GM21723 (cell line): ENCODE measurements around the gene IL17B.

ENCODE experiments used
- ATAC-seq: cut with Tn5 transposase; IDR thresholded peaks from one replicate; pipeline ENCODE4 v1.9.1; 2021; ENCODE audit warnings: mild to moderate bottlenecking, moderate library complexity; ENCODE audit not compliant: unreplicated experiment

Gene IL17B

DNA sequence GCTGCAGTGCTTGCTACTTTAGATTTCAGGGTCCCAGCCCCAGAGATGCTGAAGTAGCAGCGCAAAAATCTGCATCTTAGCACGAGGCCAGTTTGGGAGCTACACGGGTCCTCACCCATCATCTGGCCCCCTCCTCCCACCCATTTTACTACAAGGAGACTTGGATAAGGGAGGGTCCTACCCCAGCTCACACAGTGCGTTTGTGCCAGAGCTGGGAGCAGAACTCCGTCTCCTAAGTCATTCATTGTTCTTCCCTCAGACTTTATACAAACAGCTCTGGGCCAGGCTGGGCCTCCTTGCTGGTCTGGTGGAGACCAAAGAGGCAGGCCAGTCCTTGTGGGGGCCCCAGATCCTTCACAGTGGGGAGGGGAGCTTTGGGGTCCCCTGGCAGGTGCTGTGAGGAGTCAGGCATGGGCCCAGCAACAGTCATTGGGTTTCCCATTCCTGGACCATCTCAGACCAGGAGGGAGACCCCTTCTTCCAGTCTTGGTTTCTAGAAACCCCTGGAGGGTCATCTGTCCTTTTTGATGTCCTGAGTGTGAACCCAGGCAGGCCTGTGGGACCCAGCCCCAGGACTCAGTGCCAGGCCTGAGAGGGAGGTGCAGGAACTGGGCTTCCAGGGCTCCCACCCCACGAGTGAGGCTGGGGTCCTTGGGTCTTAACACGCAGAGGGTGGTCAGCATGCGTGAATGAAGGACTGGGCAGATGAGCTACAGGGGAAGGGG lies 2.3 kb upstream of the IL17B start:
- ATAC-seq = no peak

DNA sequence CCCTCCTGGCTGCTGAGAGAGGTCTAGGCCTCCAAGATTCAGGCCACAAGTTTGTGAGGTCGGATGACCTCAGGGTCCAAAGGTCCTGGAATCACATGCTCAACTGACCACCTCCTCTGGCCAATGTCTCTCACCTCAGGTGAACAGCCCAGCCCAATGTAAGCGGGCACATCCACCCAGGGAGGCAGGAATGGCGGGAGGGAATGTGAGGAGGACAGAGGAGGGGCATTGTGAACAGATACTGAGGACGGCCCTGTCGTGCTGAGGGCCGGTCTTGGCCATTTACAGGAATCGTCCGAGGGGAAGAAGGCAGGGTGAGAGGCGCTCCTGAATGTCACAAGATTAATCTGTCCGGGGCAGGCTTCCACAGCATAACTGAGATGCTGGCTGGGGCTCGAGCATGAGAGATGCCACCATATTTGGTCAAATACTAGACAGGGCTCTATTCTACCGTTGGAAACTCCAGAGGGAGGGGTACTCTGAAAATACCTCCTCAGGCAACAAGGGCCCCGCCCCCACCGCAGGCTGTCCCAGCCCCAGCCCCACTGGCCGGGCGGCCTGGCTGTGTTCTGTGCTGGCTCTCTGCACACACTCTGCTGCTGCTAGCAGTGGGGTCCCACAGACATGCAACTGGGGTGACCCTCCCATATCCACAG lies 1.5 kb upstream of the IL17B start:
- no peak for ATAC-seq

DNA sequence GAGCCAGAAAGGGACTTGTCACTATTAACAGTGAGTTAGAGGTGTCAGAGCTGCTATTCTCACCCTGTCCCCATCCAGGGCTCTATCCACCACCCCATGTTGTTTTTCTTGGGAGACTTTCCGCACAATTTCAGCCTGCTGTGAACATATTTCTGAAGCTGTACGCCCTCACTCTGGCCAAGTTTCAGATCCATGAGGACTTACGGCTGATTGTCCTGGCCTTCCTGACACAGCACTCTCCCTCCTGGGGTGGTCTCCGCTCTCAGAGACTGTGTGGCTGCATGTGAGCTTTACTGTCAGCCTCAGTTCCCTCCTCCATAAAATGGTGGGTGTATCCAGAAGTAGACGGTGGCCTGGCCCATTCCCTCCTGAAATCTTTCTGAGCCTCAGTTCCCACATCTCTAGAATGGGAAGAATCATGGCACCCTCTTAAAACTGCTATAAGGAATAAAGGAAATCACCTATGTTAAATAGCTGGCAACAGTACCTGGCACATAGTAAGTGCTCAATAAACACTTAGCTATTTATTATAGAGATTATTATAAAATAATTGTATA lies 804 bp upstream of the IL17B start:
- ATAC-seq = no peak

DNA sequence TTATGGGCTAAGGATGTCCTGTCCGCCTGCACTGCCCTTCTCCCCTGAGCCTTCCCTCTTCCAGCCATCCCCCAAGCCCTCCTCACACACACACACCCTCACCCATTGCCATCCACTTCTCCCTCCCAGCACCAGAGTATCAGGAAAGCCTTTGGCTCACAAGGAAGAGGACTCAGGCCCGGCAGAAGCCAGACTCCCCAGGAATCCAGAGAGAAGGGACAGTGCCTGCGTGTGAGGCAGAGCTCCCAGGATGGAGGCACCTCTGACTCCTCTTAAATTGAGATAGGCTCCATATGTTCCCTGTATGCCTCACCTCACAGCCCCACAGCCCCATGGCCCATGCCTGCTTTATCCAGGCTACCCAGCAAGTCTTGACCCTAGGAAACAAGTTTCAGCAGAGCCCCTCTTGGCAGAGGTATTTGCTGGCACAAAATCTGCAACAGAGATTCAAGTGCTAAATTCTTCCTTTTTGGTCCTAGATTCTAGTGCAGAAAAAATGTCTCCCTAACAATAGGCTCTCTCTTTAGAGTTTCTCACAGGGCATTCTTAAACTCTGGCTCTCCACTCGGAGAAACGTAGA lies 761 bp downstream of the IL17B start:
- no peak for ATAC-seq

DNA sequence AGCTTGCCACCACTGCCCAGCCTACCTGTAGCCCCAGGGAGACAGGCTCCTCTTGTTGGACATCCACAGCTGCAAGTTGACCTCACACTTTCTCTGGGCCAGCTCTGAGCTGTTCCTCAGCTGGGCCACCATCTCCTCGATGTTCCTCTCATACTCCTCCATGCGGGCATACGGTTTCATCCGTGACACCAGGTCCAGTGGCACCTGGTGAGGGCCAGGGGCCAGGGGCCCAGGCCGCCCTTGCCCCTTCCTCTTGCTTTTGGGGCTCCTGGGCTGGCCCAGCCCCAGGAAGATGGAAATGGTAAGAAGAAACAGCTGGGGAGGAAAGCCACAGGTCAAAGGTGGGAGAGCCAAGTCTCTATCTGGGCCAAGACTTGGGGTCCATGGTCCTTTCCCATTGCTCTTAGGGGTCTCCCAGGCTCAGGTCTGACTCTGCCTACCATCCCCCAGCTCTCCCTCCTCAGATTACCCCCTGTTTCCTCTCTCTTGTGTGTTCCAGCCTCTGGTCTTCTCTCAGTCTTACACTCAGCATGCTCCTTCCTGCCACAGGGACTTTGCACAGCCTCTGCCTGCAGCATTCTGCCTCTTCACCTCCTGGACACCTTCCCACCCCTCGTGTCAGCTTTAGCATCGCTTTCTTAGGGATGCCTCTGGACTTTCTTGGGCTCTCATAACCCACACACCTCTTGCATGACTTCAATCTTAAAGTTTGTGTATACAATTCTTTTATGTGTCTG lies 2.2 kb downstream of the IL17B start:
- ATAC-seq = no peak

DNA sequence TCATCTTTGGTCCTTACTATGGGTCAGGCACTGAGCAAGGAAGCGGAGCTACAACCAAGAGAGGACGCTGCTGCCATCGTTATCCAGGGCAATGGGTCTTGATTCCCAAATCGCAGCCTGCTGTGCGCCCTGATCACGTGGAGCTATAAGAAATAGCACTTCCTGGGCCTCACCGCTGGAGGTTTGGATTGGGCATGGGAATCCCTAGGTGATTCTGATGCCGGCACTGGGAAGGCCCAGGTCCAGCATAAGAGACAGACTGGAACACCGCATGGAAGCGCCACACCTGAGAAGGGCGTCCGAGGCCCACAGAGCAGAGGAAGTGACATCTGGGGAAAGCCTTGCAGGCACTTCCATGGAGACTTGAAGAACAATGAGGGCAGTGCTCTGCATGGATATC lies 3.0 kb downstream of the IL17B start:
- no peak for ATAC-seq

DNA sequence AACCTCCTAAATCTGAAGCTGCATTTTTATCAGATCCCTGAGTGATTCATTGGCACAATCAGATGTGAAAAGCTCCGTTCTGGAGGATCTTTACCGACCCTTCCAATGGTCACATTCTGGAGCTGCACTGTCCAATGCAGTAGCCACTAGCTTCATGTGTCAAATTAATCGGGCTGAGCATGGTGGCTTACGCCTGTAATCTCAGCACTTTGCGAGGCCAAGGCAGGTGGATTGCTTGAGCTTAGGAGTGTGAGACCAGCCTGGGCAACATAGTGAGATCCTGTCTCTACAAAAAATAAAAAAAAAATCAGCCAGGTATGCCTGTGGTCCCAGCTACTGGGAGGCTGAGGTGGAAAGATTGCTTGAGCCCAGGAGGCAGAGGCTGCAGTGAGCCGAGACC lies 3.7 kb downstream of the IL17B start:
- ATAC-seq = no peak

DNA sequence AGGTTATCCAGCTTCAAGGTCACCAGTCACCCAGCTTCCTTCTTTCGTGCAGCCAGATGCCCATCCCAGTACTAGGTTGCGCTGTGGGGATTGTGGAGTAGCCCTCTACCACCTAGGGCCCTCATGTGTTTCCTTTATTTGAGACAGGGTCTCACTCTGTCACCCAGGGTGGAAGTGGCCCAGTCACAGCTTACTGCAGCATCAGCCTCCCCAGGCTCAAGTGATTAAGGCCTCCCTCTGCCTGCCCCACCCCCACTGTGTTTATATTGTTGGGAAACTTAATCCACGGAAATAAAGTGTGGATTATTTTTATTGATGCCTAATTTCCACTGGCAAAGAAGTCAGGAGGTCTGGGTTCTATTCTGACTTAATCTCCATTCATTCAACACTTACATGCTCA lies 4.3 kb downstream of the IL17B start:
- no peak for ATAC-seq

DNA sequence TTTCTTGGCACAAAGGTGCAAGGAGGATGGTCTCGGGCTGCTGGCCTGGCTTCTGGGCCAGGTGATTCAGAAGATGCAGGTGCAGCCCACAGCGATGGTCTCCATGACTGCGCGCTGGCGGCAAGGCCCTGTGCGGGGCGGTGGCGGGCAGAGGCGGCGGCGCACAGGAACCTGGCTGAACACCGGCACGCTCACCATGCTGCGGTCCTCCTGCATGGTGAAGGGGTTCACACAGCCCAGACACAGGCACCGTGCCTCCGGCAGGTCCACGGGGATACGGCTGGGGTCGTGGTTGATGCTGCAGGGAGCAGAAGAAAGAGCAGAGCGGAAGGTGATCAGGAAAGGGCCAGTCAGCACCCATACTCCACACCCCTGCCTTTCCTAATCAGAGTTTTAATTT lies 4.8 kb downstream of the IL17B start:
- ATAC-seq = no peak

DNA sequence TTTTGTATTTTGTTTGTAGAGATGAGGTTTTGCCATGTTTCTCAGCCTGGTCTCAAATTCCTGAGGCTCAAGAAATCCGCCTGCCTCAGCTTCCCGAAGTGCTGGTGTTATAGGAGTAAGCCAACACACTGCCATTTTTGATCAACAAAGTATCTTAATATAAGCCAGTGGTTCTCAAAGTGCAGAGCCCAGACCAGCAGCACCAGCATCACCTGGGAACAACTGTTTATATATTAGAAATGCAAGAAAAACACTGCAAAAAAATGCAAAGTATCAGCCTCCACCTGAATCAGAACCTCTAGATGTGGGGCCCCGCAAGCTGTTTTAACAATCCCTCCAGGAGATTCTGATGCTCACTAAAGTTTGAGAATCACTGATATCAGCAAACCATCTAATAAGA lies 6.2 kb downstream of the IL17B start:
- ATAC-seq = no peak

DNA sequence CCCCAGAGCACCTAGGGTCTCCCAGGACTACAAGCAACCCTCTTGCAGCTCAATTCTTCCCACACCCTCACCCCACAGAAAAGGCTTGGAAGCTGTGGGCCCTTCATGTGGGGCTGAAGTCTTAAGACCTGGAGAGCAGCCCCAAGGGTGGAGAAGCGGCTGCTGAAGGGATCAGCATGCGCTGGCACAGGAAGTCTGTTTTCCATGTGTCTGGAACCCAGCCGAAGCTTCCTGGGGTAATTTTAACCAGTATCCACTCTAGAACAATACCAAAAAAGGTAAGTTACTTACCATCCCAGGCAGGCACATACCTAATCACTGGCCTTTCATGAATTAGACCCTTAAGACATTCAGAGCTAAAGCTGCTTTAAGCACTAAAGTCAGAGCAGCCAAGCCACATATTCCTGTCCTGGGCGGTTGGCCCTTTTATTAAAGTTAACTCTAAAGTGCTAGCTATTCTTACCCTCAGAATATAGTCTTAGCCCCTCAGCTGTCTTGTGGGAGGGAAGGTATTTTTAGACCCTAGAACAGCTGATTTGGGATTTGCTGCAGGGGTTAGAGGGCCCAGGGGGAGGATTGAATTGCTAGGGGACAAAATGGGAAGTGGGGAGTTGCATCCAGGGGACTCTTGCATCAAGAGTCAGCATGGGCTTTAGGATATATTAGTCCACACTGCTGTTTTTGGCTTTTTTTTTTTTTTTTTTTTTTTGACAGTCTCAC lies 6.9 kb downstream of the IL17B start:
- no peak for ATAC-seq

DNA sequence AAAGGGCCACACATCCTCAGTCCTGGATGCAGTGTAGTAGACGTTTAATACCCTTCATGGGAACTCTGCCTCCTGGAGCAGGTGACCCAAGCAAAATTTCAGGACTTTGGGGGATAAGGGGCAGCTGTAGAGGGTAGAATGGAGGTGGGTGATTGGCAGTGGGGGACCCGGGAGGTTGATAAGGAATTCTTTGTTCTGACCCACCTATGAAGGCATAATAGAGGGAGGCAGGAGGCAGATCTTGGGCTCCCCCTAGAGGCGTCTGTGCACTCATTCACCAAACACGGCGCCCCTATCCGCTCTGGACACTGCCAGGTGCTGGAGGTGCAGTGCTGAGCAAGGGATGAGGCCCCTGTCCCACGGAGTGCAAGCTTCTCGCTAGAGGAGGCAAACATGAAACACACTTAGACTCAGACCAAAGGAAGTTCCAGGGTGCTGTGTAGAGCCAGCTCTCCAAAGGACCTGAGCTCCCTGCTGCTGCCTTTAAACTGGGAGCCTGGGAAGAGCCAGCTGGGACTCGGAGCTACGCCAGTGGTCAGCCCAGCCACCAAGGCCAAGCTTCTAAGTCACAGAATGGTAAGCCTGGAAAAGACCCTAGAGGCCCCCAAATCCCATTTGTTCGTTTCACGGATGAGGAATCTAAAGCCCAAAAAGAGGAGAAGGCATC lies 7.7 kb downstream of the IL17B start:
- ATAC-seq = peak; percentile 74

DNA sequence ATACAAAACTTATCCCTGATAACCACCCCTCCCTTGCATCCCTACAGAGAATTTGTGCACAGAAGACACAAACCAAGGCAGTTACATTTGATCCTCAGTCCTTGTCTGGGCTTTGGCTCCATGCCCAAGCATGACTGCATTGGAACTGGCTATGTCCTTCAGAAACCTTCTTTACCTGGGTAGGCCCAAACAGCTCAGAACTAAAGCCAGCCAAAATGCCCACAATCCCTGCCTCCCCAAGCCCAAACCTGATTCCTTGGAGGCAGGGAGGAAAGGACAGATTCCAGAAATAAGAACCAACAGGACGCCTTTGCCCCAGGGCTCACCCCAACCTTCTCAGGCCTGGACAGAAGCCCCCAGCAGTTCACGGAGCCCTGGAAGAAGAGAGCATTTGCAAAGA lies 8.2 kb downstream of the IL17B start:
- ATAC-seq = no peak

DNA sequence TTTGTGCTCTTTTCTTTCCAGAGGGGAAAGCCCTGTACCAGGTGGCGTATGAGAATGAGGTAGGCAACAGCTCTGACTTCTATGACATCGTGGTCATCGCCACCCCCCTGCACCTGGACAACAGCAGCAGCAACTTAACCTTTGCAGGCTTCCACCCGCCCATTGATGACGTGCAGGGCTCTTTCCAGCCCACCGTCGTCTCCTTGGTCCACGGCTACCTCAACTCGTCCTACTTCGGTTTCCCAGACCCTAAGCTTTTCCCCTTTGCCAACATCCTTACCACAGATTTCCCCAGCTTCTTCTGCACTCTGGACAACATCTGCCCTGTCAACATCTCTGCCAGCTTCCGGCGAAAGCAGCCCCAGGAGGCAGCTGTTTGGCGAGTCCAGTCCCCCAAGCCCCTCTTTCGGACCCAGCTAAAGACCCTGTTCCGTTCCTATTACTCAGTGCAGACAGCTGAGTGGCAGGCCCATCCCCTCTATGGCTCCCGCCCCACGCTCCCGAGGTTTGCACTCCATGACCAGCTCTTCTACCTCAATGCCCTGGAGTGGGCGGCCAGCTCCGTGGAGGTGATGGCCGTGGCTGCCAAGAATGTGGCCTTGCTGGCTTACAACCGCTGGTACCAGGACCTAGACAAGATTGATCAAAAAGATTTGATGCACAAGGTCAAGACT lies 11.0 kb downstream of the IL17B start:
- no peak for ATAC-seq

DNA sequence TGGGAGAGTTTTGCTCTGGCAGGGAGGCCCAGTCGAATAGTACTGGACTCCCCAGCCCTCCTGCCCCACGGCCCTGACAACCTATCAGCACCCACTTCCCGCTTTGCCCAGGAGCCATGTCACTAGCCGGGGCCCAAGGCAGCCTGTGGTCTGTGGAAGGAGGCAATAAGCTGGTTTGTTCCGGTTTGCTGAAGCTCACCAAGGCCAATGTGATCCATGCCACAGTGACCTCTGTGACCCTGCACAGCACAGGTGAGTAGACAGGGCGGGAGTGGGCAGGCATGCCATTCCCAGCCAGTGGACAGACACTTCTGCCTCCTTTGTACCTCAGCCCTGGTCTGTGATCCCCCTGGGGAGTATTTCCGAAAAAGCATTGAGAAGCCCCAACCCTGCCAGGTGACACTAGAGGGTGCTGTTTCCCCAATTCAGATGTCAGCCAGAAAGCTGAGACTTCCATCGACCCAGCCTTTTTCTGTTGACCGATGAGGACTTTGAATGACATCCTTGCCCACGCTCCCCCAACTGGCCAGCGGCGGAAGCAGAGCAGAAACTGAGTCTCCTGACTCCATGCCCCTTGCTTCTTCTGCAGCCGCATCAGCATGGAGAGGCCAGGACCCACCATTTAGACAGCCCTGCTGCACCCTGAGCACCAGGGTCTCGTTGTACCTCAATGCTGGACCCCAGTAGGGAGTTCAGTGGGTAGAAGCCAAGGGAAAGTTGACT lies 11.7 kb downstream of the IL17B start:
- peak; percentile 75 for ATAC-seq

DNA sequence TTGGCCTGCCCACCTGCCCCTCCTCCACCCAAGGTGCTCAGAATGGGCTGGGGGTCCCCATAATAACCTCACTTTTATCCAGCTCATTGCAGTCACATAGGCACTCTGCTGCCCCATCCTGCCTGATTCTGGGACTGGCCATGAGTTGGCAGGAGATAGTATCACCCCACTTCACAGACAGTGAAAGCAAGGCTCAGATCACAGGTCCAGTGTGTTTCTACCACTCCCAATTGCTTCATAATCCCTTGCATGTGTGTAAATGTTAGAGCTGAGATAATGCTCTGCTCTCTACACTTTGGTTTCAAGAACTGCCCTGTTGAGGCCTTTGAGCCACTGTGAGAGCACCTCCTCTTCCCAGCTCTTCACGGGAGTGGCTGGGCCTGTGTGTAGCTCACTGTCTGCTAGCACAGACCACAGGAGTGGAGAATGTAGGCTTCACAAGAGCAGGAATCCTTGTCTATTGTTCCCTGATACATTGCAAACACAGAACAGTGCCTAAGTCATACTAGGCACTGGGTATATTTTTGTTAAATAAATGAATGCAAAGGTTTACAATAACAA lies 12.8 kb downstream of the IL17B start:
- no peak for ATAC-seq

DNA sequence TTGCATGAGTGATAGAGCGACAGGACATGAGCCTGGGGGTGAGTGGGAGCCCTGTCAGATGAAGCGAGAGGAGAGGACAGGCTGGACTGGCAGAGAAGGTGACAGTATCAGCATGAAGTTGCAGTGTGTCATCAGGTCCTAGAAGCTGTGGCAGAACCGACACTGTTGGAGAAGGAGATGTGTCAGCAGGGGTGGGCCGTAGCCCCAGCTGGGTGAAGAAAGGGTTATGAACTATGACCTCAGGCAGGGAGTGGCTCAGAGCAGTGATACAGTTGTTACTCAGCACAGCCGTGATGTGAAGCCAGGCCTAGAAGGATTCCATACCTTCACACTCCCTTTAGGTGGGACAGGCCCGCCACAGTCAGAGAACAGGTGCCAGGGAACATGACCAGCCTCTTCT lies 13.7 kb downstream of the IL17B start:
- no peak for ATAC-seq

DNA sequence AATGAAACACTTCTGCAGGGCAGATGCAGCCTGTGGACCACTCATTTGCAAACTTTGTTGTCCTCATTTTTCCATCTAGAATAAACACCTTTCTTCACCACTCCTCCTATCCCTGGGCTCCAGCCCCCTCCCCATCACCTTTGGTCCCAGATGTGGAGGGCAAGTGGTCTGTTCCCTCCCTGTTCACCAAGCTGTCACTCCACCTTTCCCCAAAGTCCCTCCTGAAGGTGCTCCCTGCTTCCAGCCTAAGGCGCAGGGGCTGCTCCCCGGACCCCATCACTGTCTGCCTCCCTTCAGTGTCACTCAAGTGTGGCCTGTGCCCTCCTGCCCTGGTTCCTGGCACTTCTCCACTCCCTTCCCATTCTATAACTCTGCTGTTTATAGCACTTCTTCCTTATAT lies 14.4 kb downstream of the IL17B start:
- no peak for ATAC-seq

DNA sequence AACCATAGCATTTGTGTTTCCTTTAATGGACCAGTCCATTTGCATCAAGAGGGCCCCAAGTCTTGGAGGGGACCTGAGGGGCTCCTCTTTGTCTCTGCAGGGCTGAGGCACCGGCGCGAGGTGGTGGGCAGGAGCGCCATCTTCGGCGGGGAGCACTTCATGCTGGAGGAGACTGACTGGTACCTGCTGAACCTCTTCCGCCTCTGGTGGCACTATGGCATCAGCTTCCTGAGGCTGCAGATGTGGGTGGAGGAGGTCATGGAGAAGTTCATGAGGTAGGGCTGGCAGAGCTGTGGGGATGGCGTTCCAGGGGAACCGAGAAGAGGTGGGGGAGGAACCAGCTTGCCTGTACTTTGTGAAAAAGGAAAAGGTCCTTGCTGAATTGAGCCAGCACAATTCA lies 15.2 kb downstream of the IL17B start:
- no peak for ATAC-seq
